HG02970 (cell line): ENCODE measurements around the gene SYNPO2.
"Not testable (repeated sequence)": the region's sequence is repeated elsewhere in the genome, so short reads cannot be mapped to it uniquely, and the experiment has no call there.

ENCODE experiments used
- ATAC-seq: cut with Tn5 transposase; IDR thresholded peaks from one replicate; pipeline ENCODE4 v1.9.1; 2021; ENCODE audit warnings: mild to moderate bottlenecking, moderate library complexity, moderate number of reproducible peaks; ENCODE audit not compliant: unreplicated experiment, low FRiP score

Gene SYNPO2

GRCh38 chr4:119046263-119046662, 157.6 kb downstream of the SYNPO2 start:
- no peak for ATAC-seq

- not testable (repeated sequence) for ATAC-seq
These were observed 158.4 kb downstream of the SYNPO2 start for GRCh38 chr4:119047059-119047458.

- no peak for ATAC-seq
These were observed 159.8 kb downstream of the SYNPO2 start for GRCh38 chr4:119048446-119048845.

- no peak for ATAC-seq
These were observed 160.7 kb downstream of the SYNPO2 start for GRCh38 chr4:119049342-119049741.

GRCh38 chr4:119050527-119051090, 162.0 kb downstream of the SYNPO2 start:
- no peak for ATAC-seq

- no peak for ATAC-seq
These were observed 164.6 kb downstream of the SYNPO2 start for GRCh38 chr4:119053245-119053644.

- ATAC-seq: no peak
These were observed 165.3 kb downstream of the SYNPO2 start for GRCh38 chr4:119053997-119054396.

- no peak for ATAC-seq
These were observed 168.8 kb downstream of the SYNPO2 start for GRCh38 chr4:119057417-119057816.

GRCh38 chr4:119059221-119059620, 170.6 kb downstream of the SYNPO2 start:
- no peak for ATAC-seq

- not testable (repeated sequence) for ATAC-seq
These were observed 178.5 kb downstream of the SYNPO2 start for GRCh38 chr4:119067125-119067524.

- ATAC-seq: not testable (repeated sequence)
These were observed 179.2 kb downstream of the SYNPO2 start for GRCh38 chr4:119067670-119068360.

- ATAC-seq: no peak
These were observed 179.9 kb downstream of the SYNPO2 start for GRCh38 chr4:119068529-119068962.

- ATAC-seq: no peak
These were observed 181.6 kb downstream of the SYNPO2 start for GRCh38 chr4:119070301-119070700.

- ATAC-seq: no peak
These were observed 192.3 kb downstream of the SYNPO2 start for GRCh38 chr4:119080721-119081541.

GRCh38 chr4:119081542-119081859, 192.8 kb downstream of the SYNPO2 start:
- ATAC-seq: no peak

GRCh38 chr4:119081943-119082342, 193.3 kb downstream of the SYNPO2 start:
- ATAC-seq: no peak

GRCh38 chr4:119082661-119083060, 194.0 kb downstream of the SYNPO2 start:
- no peak for ATAC-seq

GRCh38 chr4:119084513-119084912, 195.9 kb downstream of the SYNPO2 start:
- ATAC-seq: no peak

GRCh38 chr4:119087121-119087520, 198.5 kb downstream of the SYNPO2 start:
- no peak for ATAC-seq

GRCh38 chr4:119087656-119088055, 199.0 kb downstream of the SYNPO2 start:
- no peak for ATAC-seq

- ATAC-seq: no peak
These were observed 204.6 kb downstream of the SYNPO2 start for GRCh38 chr4:119093042-119093827.
